ENCODE measurements around the gene MPV17L2. TPM values are rescaled to one million over a fixed set of nuclear protein-coding genes. Genes with fewer than 3 reads are reported as not detected.

MPV17L2 gene
- total and polyA plus RNA-seq, 10 of the 15 experiments (the other 5 are each of a cell fraction or from before 2014, with no cell fraction given), result 5.1 to 57.2 (median 22.9) TPM

DNA sequence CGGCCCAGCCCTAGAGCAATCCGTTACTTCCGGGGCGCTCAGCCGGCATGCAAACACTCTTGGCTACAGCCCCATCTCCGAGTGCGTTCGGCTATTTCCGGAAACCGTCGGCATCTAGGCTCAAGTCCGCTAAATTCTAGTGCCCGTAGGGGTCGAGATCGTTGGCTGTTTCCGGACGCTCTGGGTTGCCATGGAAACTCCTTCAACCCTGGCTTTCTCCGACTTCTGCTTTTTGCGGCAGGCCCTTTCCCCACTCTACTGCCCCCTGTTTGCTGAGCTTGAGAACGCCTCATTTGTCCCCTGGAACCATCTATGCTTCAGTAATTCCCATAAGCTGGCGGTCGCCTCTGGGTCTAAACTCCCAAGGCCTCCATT, 40.6 kb upstream of the MPV17L2 start (continued):
- TF ChIP-seq, protein P1, sequence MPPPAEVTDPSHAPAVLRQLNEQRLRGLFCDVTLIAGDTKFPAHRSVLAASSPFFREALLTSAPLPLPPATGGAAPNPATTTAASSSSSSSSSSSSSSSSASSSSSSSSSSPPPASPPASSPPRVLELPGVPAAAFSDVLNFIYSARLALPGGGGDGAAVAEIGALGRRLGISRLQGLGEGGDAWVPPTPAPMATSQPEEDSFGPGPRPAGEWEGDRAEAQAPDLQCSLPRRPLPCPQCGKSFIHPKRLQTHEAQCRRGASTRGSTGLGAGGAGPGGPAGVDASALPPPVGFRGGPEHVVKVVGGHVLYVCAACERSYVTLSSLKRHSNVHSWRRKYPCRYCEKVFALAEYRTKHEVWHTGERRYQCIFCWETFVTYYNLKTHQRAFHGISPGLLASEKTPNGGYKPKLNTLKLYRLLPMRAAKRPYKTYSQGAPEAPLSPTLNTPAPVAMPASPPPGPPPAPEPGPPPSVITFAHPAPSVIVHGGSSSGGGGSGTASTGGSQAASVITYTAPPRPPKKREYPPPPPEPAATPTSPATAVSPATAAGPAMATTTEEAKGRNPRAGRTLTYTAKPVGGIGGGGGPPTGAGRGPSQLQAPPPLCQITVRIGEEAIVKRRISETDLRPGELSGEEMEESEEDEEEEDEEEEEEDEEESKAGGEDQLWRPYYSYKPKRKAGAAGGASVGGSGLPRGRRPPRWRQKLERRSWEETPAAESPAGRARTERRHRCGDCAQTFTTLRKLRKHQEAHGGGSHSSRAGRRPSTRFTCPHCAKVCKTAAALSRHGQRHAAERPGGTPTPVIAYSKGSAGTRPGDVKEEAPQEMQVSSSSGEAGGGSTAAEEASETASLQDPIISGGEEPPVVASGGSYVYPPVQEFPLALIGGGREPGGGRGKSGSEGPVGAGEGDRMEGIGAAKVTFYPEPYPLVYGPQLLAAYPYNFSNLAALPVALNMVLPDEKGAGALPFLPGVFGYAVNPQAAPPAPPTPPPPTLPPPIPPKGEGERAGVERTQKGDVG (CRISPR knock-in tag; IDR thresholded peaks at IDR 0.05), result no peak
- TF ChIP-seq, protein P2, sequence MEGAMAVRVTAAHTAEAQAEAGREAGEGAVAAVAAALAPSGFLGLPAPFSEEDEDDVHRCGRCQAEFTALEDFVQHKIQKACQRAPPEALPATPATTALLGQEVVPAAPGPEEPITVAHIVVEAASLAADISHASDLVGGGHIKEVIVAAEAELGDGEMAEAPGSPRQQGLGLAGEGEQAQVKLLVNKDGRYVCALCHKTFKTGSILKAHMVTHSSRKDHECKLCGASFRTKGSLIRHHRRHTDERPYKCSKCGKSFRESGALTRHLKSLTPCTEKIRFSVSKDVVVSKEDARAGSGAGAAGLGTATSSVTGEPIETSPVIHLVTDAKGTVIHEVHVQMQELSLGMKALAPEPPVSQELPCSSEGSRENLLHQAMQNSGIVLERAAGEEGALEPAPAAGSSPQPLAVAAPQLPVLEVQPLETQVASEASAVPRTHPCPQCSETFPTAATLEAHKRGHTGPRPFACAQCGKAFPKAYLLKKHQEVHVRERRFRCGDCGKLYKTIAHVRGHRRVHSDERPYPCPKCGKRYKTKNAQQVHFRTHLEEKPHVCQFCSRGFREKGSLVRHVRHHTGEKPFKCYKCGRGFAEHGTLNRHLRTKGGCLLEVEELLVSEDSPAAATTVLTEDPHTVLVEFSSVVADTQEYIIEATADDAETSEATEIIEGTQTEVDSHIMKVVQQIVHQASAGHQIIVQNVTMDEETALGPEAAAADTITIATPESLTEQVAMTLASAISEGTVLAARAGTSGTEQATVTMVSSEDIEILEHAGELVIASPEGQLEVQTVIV (IDR thresholded peaks at IDR 0.05; ENCODE audit: borderline replicate concordance, partially characterized antibody), result peak; percentile 93
- TF ChIP-seq SUPT20H (IDR thresholded peaks at IDR 0.05; ENCODE audit: borderline replicate concordance, control insufficient read depth, low read depth, low read length) (no peak), SPI1 (IDR thresholded peaks at IDR 0.05; ENCODE audit: borderline replicate concordance, insufficient read depth, low read depth, low read length) (peak; percentile 98), MYB (IDR thresholded peaks at IDR 0.05; ENCODE audit: borderline replicate concordance, low read depth, low read length) (no peak), RFX5 (IDR thresholded peaks at IDR 0.05; ENCODE audit: low read depth, low read length) (peak; percentile 57; the same call in 1 of the 2 replicates), CHD2 (IDR thresholded peaks at IDR 0.05; ENCODE audit: borderline replicate concordance, low read depth, low read length) (no peak), STAT1 (conservative IDR thresholded peaks at IDR 0.05) (0 out of 2 replicates have a peak, but pooled peaks have one; percentile 58), RB1 (IDR thresholded peaks at IDR 0.05; ENCODE audit: borderline replicate concordance) (peak; percentile 14), WRNIP1 (IDR thresholded peaks at IDR 0.05; ENCODE audit: borderline replicate concordance, low read depth, low read length) (no peak), HDGF (IDR thresholded peaks at IDR 0.05) (no peak), ZNF24 (IDR thresholded peaks at IDR 0.05) (no peak)
- TF ChIP-seq, protein P3, sequence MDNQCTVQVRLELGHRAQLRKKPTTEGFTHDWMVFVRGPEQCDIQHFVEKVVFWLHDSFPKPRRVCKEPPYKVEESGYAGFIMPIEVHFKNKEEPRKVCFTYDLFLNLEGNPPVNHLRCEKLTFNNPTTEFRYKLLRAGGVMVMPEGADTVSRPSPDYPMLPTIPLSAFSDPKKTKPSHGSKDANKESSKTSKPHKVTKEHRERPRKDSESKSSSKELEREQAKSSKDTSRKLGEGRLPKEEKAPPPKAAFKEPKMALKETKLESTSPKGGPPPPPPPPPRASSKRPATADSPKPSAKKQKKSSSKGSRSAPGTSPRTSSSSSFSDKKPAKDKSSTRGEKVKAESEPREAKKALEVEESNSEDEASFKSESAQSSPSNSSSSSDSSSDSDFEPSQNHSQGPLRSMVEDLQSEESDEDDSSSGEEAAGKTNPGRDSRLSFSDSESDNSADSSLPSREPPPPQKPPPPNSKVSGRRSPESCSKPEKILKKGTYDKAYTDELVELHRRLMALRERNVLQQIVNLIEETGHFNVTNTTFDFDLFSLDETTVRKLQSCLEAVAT (IDR thresholded peaks at IDR 0.05), result peak; percentile 56; the same call in 1 of the 2 replicates
- TF ChIP-seq, protein P4, sequence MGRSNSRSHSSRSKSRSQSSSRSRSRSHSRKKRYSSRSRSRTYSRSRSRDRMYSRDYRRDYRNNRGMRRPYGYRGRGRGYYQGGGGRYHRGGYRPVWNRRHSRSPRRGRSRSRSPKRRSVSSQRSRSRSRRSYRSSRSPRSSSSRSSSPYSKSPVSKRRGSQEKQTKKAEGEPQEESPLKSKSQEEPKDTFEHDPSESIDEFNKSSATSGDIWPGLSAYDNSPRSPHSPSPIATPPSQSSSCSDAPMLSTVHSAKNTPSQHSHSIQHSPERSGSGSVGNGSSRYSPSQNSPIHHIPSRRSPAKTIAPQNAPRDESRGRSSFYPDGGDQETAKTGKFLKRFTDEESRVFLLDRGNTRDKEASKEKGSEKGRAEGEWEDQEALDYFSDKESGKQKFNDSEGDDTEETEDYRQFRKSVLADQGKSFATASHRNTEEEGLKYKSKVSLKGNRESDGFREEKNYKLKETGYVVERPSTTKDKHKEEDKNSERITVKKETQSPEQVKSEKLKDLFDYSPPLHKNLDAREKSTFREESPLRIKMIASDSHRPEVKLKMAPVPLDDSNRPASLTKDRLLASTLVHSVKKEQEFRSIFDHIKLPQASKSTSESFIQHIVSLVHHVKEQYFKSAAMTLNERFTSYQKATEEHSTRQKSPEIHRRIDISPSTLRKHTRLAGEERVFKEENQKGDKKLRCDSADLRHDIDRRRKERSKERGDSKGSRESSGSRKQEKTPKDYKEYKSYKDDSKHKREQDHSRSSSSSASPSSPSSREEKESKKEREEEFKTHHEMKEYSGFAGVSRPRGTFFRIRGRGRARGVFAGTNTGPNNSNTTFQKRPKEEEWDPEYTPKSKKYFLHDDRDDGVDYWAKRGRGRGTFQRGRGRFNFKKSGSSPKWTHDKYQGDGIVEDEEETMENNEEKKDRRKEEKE (IDR thresholded peaks at IDR 0.05), result no peak
- TF ChIP-seq, protein P5, sequence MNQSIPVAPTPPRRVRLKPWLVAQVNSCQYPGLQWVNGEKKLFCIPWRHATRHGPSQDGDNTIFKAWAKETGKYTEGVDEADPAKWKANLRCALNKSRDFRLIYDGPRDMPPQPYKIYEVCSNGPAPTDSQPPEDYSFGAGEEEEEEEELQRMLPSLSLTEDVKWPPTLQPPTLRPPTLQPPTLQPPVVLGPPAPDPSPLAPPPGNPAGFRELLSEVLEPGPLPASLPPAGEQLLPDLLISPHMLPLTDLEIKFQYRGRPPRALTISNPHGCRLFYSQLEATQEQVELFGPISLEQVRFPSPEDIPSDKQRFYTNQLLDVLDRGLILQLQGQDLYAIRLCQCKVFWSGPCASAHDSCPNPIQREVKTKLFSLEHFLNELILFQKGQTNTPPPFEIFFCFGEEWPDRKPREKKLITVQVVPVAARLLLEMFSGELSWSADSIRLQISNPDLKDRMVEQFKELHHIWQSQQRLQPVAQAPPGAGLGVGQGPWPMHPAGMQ (IDR thresholded peaks at IDR 0.05; ENCODE audit: borderline replicate concordance), result no peak
- TF ChIP-seq, protein P6, sequence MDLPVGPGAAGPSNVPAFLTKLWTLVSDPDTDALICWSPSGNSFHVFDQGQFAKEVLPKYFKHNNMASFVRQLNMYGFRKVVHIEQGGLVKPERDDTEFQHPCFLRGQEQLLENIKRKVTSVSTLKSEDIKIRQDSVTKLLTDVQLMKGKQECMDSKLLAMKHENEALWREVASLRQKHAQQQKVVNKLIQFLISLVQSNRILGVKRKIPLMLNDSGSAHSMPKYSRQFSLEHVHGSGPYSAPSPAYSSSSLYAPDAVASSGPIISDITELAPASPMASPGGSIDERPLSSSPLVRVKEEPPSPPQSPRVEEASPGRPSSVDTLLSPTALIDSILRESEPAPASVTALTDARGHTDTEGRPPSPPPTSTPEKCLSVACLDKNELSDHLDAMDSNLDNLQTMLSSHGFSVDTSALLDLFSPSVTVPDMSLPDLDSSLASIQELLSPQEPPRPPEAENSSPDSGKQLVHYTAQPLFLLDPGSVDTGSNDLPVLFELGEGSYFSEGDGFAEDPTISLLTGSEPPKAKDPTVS (IDR thresholded peaks at IDR 0.05; ENCODE audit: low read depth, low read length), result no peak

Measured in GM12878 (cell line).